Measurements from ENCODE around the gene XYLT1. TPM values are rescaled to one million over a fixed set of nuclear protein-coding genes. Genes with fewer than 3 reads are reported as not detected.

Gene XYLT1
- total and polyA plus RNA-seq, 2 of the 8 experiments (the other 6 are each of a cell fraction or from before 2014, with no cell fraction given), result 6.6 to 25.4 TPM

GRCh38 chr16:17367036-17367435 is 103.7 kb downstream of the XYLT1 start:
- TF ChIP-seq RNF2 (IDR thresholded peaks at IDR 0.05; ENCODE audit: borderline replicate concordance, low read depth, low read length, missing control alignments, poor library complexity, severe bottlenecking) (no peak), CHD2 (IDR thresholded peaks at IDR 0.05; ENCODE audit: low read length) (no peak), MAX (IDR thresholded peaks at IDR 0.05) (no peak), SIN3A (conservative IDR thresholded peaks at IDR 0.05 in 1 of 2, IDR thresholded peaks at IDR 0.05 in 1 of 2; ENCODE audit: low read depth in 1 of 2, low read length in 2 of 2) (no peak), SP4 (IDR thresholded peaks at IDR 0.05; ENCODE audit: low read length) (no peak), POLR2AphosphoS5 (IDR thresholded peaks at IDR 0.05; ENCODE audit: low read depth, low read length) (no peak), SAP30 (IDR thresholded peaks at IDR 0.05; ENCODE audit: insufficient read depth, insufficient replicate concordance, low read length) (no peak)
- H4K5ac ChIP-seq (ENCODE audit: insufficient read length, low read depth, low read length), result no peak overlapping the region
- H3K56ac ChIP-seq (replicated peaks; ENCODE audit: insufficient read length, low read depth, low read length), result no peak overlapping the region
- H3K23ac ChIP-seq (ENCODE audit: insufficient read length), result no peak overlapping the region
- no peak overlapping the region for H3K4me3 ChIP-seq (ENCODE audit: extremely low read depth in 1 of 4, insufficient read depth in 2 of 4, low read depth in 3 of 4, low read length in 4 of 4)
- no peaks in the 10 kb centered on the region for H3K23me2 ChIP-seq (ENCODE audit: low read depth, low read length)
- 92% methylated on average over 9 of the region's 9 CpGs; no CpG with 5 or more reads in 1 of the 2 experiments for WGBS, 2 experiments (ENCODE audit: extremely low coverage in 1 of 2, insufficient coverage in 1 of 2, insufficient read length in 1 of 2, insufficient replicate concordance in 2 of 2, low coverage in 1 of 2, low lambda C conversion rate in 2 of 2, missing lambda C conversion rate in 1 of 2)
- no peak for DNase-seq (ENCODE audit: low read depth in 1 of 2, low spot score in 2 of 2)
- no peaks in the 10 kb centered on the region for H3K36me3 ChIP-seq (ENCODE audit: control insufficient read depth in 2 of 4, insufficient read depth in 4 of 4, low read length in 3 of 4)
- peak overlapping the region; percentile 65; the same call in 1 of the 2 replicates for H2BK15ac ChIP-seq (ENCODE audit: low read length)
- H2BK12ac ChIP-seq (ENCODE audit: low read depth, low read length), result peak overlapping the region; percentile 85
- H3K27ac ChIP-seq (ENCODE audit: low read depth, low read length), result no peak overlapping the region
- H3K18ac ChIP-seq (ENCODE audit: extremely low read depth, low read length), result peak overlapping the region; percentile 66; the same call in 1 of the 2 replicates
- H2BK120ac ChIP-seq (replicated peaks; ENCODE audit: low read depth, low read length), result peak overlapping the region; percentile 14
- no peaks in the 10 kb centered on the region; the same call in 1 of the 2 replicates for H3K79me1 ChIP-seq (ENCODE audit: low read depth, low read length)
- no peak overlapping the region for H3K4me2 ChIP-seq (ENCODE audit: insufficient read depth in 1 of 2, low read depth in 2 of 2, low read length in 2 of 2)
- H3K9me3 ChIP-seq (ENCODE audit: insufficient read depth in 2 of 2, low read depth in 1 of 2, low read length in 1 of 2), result no peaks in the 10 kb centered on the region
- H4K91ac ChIP-seq (replicated peaks; ENCODE audit: insufficient read length, low read length), result peak overlapping the region; percentile 38
- POLR2A ChIA-PET (ENCODE audit: partially characterized antibody), result no interaction called here
- no peak overlapping the region for H4K8ac ChIP-seq (ENCODE audit: extremely low read depth, insufficient read depth, low read length)
- H3K14ac ChIP-seq (ENCODE audit: insufficient read length), result no peak overlapping the region
- H2BK5ac ChIP-seq (ENCODE audit: low read depth, low read length), result peak overlapping the region; percentile 71; the same call in 1 of the 2 replicates
- no peaks in the 10 kb centered on the region for H3K27me3 ChIP-seq (replicated peaks in 1 of 4; ENCODE audit: control insufficient read depth in 3 of 4, extremely low read depth in 1 of 4, insufficient read depth in 3 of 4, low read length in 3 of 4)
- FAIRE-seq, result no peak
- no peak overlapping the region for H2AFZ ChIP-seq (ENCODE audit: low read length)
- CTCF ChIA-PET (ENCODE audit: partially characterized antibody), result interaction anchor here (0.9 to 2.2 kb wide), 7 partner anchors 14 to 101 kb away, joined by 3 to 7 read pairs (median 5); no protein-coding TSS in a partner anchor
- peak overlapping the region; percentile 98 for H2AK5ac ChIP-seq (ENCODE audit: low read depth, low read length)
- no peak overlapping the region for H3K4ac ChIP-seq (replicated peaks; ENCODE audit: insufficient read length, low read depth, low read length)
- peaks cover 0 to 4% of the 10 kb centered on the region in 2 experiments; a peak in 1 of 4 replicates for H3K79me2 ChIP-seq (ENCODE audit: control insufficient read depth in 1 of 2, insufficient read depth in 2 of 2, low read length in 2 of 2)
- peak overlapping the region; percentile 73; the same call in 1 of the 2 replicates for H2BK20ac ChIP-seq (ENCODE audit: low read length)
- H3K4me1 ChIP-seq (replicated peaks in 1 of 4; ENCODE audit: control insufficient read depth in 3 of 4, insufficient read depth in 4 of 4, low read length in 3 of 4), result peaks cover 0 to 31% (median 23%) of the 10 kb centered on the region in 4 experiments; a peak in 6 of 7 replicates
- H3K9ac ChIP-seq (replicated peaks in 1 of 4; ENCODE audit: extremely low read depth in 1 of 4, low read depth in 3 of 4, low read length in 3 of 4), result no peak overlapping the region
- H4K20me1 ChIP-seq (replicated peaks in 1 of 2; ENCODE audit: control insufficient read depth in 1 of 2, insufficient read depth in 2 of 2, low read length in 2 of 2), result peaks cover 0 to 2% of the 10 kb centered on the region in 2 experiments

Measured in H1 (cell line).